GM19193 (cell line): ENCODE results near the gene NIPSNAP2.

ENCODE experiments used
- POLR2A ChIP-seq: IDR thresholded peaks from 4 replicates; pipeline ENCODE4 v1.6.1; 2011; ENCODE audit not compliant: insufficient read depth, insufficient read length; ENCODE audit errors: extremely low read depth

The NIPSNAP2 gene

DNA sequence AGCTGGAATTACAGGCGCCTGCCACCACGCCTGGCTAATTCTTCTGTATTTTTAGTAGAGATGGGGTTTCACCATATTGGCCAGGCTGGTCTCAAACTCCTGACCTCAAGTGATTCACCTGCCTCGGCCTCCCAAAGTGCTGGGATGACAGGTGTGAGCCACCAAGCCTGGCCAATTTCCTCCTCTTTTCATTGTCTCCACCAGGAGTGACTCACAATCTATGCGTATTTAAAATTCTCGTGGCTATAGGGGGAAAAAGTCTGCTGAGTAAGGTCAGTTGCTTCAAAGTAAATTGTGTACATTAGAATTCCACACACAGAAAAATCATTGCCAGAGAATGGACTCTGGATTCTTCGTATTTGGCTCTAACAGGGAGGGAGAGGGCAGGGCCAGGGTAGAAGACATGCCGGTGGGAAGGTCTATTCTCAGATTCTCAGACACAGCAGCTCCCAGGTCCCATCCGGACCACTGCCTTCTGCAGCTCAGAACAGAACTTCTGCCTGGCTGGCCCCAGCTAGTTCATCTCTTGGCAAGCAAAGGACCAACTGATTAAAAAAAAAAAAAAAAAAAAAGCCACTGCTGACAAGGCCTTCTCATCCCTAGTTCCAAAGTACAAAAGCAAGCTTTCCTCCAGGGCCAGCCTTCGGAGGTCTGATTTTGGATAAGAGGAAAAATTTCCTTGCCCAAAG, 64.7 kb downstream of the NIPSNAP2 start:
- no peak for TF ChIP-seq POLR2A

DNA sequence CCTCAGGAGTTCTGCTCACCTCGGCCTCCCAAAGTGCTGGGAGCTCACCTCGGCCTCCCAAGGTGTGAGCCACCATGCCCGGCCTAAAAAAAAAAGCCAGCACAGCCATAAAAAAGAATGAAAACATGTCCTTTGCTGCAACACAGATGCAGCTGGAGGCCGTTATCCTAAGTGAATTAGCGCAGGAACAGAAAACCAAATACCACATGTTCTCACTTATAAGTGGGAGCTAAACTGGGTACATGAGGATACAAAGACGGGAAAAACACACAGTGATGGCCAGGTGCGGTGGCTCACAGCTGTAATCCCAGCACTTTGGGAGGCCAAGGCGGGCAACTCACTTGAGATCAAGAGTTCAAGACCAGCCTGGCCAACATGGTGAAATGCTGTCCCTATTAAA, 66.0 kb downstream of the NIPSNAP2 start:
- TF ChIP-seq POLR2A: no peak

DNA sequence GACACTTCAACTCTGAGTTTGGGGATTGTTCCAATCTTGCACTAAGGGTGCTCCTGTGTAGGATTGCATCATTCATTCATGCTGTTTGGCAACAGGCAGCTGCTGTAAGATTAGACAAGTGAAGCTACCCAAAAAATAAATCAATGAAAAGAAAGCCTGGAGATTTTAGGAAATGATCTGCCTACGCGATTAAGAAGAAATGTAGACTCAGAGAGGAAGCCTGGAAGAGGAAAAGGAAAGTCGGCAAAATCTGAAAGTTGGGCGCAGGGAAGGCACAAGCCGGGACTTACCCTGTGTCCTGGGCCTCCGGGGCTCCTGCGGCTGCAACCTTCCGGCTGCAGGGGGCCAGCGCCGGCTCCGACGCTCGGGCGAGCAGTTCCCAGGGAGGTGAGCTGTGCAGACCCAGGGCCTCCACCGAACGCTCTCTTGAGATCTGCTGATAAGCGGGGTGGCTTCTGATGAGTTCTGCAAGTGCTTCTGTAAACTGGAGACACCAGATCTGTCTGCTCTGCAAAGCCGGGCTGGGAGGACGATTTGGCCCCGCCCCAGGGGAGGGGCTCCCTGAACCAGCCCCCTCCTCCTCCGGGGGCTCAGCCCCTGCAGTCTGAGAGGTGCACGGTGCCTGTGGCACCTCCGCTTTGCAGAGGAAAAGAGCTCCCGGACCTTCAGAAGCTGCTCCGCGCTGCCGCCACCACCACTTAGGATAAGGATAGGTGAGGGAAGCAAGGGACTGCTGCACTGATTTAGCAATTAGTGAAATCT, 69.5 kb downstream of the NIPSNAP2 start:
- TF ChIP-seq POLR2A: peak; percentile 52

DNA sequence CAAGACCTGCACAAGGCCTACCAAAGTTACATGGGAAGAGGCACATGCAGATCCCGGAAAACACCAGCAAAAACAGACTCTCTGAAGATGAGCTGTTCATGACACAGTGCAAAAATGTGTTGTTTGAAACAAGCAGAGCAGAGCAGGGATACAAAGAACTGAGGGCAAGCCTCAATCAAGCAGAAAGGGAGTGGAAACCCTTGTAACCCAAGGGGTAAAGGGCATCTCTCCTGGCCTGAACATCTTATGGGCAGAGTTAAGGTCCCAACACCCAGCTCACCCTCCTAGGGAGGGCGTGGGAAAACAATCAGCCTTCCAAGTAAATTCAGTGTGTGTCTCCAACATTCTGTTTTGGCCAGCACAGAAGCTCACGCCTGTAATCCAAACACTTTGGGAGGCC, 76.3 kb downstream of the NIPSNAP2 start:
- no peak for TF ChIP-seq POLR2A

DNA sequence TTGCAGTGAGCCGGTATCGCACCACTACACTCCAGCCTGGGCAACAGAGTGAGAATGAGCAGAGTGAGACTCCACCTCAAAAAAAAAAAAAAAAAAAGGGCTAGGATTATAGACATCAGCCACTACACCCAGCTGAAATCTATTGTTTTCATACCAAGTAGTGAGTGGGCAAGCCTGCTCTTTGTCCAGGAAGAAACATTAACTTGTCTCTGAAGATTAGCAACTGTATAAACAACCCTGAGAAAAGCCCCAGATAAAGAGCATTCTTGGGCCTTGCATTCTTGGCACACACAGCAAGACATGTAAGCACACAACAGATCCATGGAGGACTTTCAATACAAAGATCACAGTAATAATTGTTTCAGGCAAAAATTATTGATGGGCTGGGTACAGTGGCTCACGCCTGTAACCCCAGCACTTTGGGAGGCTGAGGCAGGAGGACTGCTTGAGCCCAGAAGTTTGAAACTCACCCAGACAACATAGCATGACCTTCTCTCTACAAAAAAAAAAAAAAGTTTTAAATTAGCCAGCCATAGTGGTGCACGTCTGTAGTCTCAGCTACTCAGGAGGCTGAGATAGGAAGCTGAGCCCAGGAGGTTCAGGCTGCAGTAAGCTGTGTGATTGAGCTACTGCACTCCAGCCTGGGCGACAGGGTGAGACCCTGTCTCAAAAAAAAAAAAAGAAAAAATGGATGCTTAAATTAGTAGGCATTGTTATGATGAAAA, 82.5 kb downstream of the NIPSNAP2 start:
- no peak for TF ChIP-seq POLR2A

DNA sequence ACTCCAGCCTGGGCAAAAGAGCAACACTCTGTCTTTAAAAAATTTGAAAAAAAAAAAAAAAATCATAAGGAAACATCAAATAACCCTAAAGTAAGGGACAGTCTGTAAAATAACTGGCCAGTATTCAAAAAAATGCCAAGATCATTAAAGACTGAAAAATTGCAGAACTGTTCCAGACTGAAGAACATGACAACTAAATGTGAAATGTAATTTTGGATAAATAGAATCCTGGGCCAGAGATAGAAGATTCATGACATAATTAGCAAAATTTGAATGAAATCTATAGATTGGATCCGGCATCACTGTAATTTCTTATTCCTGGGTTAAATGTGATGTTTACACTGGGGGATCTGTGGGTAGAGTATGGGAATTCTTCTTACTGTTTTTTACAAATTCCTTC, 83.9 kb downstream of the NIPSNAP2 start:
- no peak for TF ChIP-seq POLR2A
